Endometrium (tissue), 2 donors: ENCODE results near the gene RNF32.
"Not testable (repeated sequence)": the region's sequence is repeated elsewhere in the genome, so short reads cannot be mapped to it uniquely, and the experiment has no call there.

Experiments
- FAIRE-seq: peaks from 2 replicates; lab custom pipeline; 2012; peaks lifted over from hg19 to GRCh38; lab: Jason Lieb, UNC
- donor health status: control.
- donor health status: control.

The RNF32 gene

DNA sequence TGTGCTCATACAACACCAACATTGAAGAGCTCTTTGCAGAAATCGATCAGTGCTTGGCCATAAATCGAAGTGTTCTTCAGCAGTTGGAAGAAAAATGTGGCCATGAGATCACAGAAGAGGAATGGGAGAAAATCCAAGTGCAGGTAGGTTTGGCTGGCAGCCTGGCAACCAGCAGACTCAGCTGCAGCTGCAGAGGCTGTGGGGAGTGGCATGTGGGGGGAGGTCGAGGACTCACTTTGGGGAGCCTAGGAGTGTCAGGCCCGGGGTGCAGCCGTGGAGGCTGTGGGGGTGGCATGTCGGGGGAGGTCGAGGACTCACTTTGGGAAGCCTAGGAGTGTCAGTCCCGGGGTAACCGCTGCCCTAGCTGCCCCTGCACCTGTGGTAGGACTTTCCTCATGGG, 35.1 kb downstream of the RNF32 start:
- no peak for FAIRE-seq

DNA sequence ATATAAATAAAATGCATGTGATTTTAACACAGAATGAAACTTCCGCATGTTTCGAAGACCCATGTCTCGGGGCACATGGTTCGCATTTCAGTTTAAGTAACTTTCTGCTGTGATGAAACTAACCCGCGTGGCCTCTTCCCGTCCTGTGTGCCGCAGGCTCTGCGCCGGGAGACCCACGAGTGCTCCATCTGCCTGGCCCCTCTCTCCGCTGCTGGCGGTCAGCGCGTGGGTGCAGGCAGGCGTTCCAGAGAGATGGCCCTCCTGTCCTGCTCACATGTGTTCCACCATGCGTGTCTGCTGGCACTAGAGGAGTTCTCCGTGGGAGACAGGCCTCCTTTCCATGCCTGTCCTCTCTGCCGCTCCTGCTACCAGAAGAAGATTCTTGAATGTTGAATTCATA, 35.7 kb downstream of the RNF32 start:
- no peak for FAIRE-seq

DNA sequence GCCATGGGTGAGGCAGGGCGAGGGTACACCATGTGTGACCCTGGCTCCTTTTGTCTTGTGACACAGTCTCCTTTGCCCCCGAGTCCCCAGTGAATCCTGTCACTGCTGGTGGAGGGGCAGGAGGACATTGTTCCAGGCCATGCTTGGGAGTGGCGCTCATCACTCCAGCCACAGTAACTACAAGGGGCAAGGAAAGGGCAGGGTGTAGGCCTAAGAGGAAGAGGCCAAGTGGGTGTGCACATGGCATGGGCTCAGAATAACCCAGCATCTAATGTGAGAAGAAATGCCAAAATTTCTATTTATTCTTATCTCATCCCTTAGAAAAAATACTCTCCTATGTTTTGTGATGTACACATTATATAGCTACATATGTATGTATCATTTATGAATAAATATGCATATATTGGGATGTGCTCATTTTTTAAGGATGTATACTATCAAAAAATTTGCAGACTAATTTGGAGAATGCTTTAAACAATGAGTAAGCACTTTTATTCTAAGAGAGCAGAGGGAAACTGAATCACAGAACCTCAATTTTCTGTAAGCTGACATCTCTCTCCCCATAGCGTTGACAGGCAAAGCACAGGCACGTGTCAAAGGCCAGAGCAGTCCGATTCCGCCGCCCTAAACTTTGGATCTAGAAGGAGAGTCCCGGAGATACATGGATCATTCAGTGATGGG, 36.9 kb downstream of the RNF32 start:
- no peak for FAIRE-seq

DNA sequence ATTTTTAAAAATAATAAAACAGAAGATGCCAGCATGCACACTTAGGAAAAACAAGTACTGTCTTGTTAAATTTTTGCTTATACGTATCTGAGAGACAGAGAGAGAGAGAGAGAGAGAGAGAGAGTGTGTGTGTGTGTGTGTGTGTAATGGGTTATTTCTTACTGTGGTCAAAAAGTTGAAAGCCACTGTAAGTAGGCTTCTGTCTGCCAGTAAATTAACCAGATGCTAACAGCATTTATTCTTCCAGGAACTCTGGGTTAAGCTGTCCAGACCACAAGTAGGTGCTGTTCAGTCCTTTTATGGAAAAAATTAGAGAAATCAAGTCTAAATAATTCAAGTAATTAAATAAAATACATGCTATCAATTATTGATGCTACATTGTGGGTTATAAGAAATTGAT, 39.7 kb downstream of the RNF32 start:
- no peak for FAIRE-seq

DNA sequence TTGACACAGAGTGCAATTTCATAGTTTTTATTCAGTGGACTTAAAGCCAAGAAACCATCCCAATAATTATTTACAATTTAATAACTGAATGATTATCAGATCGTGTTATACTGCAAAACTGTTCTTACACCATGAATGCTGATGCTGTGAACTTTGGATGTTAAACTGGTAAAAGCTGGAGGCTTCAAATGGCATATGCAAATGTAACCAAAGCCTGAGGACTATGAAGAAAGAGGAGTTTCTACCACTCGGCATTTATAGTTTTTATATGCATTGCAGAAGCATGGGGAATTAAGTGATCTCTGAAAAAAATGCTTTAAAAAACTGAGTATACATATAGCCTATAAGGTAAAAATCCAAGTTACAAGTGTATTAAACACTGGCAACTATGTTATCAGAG, 42.4 kb downstream of the RNF32 start:
- no peak for FAIRE-seq

DNA sequence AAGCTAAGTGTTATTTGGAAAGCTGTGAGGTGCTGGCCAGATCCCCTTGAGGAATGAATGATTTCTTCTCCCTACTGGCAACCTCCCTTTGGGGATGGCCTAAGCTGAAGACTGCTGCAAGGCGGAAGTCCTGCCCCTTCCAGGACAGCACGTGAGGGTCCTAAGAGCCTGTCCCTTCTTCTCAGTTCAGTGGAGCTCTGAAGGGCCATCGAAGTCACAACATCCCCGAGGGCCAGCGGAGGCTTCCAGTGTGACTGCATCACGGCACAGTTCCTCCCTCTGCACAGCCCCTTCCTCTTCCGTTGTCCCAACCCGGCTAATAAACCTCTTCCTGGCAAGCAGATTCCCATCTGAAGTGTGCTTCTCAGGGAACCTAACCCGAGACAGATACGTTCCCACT, 43.7 kb downstream of the RNF32 start:
- FAIRE-seq = no peak

DNA sequence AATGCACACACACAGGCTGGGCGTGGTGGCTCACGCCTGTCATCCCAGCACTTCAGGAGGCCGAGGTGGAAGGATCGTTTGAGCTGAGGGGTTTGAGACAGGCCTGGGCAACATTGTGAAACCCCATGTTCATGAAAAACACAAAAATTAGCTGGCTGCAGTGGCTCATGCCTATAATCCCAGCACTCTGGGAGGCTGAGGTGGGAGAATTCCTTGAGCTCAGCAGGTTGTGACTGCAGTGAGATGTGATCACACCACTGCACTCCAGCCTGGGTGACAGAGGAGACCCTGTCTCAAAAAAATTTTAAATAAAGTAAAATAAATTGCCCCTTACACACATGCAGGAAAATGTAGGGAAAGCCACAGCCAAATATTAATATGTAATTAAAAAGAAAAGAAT, 44.1 kb downstream of the RNF32 start:
- FAIRE-seq = no peak

DNA sequence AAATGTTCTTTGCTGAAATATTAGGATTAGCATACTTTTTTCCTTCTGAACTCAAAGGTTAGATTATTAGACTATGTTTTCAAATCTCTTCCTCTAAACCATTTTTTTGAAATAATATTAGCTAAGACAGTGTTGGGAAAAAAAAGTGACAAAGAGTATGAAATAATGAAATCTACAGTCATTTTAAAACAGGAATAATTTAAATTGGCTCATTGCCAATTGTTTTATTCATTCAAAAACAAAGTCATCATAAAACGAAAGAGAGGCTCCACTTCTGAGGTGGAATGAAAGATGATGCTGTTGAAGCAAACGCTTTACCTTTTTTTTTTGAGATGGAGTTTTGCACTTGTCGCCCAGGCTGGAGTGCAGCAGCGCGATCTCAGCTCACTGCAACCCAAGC, 51.2 kb downstream of the RNF32 start:
- no peak for FAIRE-seq

DNA sequence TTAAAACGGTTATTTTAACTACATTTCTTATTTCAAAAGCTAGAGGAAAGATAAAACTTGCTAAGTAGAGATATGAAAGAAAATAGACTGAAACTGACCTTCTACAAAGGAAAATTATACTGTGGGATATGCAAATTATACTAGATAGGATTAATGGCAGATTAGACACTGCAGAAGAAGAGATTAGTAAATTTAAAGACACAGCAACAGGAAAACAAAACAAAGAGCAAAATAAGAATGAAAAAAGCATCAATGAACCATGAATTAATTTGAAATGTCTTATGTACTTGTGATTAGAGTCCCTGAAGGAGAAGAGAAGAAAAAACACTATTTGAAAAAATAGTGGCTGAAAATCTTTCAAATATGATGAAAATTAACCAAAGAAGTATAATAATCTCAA, 52.3 kb downstream of the RNF32 start:
- no peak for FAIRE-seq

DNA sequence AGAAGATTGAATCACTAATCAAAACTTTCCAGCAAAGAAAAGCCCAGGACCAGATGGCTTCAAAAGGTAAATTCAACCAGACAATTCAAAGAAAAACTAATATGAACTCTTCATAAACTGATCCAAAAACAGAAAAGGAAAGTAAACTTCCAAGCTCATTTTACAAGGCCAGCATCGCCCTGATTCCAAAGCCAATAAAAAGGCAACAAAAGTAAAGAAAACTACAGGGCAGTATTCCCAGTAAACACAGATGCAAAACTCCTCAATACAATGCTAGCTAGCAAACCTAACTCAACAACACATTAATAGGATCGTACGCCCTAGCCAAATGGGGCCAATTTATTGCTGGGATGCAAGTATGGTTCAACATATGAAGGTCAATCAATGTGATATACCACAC, 53.1 kb downstream of the RNF32 start:
- FAIRE-seq = no peak

DNA sequence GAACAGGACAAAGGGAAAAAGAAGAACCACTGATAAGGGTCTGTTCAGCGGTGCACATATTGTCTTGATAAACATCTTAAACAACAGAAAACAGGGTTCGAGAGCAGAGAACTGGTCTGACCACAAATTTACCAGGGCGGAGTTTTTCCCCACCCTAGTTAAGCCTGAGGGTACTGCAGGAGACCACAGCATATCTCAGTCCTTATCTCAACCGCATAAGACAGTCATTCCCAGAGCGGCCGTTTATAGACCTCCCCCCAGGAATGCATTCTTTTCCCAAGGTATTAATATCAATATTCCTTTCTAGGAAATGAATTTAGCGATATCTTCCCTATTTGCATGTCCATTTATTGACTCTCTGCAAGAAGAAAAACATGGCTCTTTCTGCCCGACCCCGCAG, 56.7 kb downstream of the RNF32 start:
- not testable (repeated sequence) for FAIRE-seq

DNA sequence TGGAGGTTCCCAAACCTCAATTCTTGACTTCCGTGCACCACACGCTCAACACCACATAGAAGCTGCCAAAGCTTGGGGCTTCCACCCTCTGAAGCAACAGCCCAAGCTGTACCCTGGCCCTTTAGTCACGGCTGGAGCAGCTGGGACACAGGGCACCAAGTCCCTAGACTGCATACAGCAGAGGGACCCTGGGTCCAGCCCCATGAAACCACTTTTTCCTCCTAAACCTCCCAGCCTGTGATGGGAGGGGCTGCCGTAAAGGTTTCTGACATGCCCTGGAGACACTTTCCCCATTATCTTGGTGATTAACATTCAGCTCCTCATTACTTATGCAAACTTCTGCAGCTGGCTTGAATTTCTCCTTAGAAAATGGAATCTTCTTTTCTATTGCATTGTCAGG, 57.9 kb downstream of the RNF32 start:
- not testable (repeated sequence) for FAIRE-seq

DNA sequence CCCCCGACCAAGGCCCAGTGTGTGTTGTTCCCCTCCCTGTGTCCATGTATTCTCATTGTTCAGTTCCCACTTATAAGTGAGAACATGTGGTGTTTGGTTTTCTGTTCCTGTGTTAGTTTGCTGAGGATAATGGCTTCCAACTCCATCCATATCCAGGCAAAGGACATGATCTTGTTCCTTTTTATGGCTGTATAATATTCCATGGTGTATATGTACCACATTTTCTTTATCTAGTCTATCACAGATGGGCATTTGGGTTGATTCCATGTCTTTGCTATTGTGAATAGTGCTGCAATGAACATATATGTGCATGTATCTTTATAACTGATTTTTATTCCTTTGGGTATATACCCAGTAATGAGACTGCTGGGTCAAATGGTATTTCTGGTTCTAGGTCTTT, 61.2 kb downstream of the RNF32 start:
- FAIRE-seq = not testable (repeated sequence)

DNA sequence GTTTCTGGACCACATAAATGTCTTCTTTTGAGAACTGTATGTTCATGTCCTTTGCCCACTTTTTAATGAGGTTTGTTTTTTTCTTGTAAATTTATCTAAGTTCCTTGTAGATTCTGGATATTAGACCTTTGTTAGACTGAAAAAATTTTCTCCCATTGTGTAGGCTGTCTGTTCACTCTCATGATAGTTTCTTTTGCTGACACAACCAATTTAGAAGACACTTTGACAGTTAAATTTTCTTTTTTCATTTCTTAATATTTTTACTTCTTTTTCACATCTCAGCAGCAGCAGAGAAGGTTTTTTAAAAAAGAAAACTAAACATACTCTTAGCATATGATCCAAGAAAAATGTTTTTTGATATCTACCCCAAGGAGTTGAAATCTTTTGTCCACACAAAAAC, 61.8 kb downstream of the RNF32 start:
- FAIRE-seq = no peak

DNA sequence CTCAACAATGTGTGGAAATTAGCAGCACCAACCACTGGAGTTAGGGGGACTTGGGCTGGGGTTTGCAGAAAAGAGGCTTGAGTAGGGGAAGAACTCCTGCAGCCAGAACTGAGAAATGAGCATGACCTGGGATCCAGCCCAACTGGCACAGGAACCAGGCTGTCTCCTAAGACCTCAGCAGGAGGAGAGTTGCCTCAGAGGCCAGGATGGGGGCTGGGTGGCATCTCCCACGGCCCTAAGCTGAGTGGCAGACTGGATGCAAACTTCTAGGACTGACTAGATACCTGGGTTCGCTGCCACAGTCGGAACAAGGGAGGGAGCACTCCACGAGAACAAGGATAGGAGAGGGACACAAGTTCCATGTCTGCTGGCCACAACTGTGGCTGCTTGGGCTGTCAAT, 62.6 kb downstream of the RNF32 start:
- FAIRE-seq = no peak

DNA sequence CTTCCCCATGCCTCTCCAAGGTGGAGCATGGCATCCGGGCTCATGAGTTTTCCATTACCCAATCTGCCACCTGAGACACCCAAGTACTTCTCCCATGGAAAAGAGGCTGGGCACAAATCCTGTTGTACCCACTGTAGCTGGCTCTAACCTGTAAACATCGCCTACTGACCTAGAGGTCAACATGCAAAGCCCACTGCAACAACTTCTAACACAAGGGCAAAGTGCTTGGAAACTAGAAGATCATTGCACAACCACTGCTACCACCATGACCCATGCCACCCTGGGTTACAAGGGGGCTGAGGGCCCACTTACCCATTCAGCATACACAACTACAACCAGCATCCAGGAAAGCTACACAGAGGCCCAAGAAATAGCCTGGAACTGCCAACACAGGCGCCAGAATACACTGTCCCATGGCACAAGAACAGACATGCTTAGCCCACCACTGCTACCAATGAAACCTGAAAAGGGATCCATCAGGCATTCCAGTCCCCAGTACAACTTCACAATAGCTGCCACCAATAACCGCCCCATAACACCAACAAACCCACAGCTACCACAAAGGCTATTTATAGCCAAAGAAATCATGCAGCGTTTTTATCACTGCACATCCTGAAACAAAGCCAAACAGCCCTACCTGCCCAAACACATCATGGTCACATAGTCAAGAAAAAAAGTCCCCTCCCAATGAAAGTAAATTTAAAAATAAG, 63.4 kb downstream of the RNF32 start:
- no peak for FAIRE-seq

DNA sequence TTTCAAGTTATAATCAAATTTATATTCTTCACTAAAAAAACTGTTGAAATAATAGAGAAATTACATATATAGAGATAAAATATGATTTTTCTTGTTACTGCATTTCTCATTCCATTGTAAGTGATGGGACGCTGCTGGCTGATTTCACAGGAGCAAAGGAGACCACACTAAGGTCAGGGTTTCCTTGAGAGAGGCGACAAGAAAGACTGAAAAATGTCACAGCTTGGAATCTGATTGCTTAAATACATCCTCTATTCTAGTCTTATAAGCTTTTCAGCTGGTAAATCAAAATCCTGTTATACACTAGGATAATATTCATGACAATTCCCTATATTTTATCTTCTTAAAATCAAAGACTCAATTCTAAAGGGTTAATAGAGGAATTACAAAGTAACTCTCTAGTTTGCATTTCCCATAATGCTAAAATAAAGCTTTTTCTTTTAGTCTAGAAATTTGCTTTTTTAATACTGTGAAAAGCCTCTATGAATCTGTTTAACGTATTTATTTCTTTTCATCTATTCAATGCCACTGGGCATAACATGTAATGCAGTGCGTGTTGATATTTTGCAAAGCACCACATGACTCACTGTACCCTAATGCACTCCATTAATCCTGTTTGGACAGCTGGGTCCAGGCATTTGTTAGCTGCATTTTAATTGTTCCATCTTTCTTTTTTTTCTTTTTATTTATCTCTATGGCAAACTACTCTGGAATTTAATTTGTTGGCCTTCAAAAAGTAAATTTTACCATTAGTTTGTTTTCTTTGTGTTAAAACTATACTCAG, 81.7 kb downstream of the RNF32 start:
- FAIRE-seq = no peak

DNA sequence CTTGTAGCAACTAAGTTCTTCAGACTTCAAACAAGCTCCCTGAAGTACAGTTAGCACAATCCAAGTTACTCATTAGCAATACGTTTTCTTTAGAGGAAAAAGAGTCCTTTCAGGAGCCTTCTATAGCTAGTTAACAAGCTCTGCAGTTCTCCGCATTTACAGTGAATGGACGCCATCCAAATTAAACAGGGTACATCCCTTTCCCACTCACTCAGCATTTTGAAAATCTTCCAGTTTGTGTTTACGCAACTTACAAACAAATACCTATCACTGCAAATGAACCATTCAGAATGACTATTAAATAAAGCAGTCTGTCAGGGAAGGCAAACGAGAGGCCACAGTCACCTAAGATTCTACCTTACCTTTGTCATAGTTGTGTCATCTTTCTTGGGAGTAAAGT, 84.5 kb downstream of the RNF32 start:
- no peak for FAIRE-seq

DNA sequence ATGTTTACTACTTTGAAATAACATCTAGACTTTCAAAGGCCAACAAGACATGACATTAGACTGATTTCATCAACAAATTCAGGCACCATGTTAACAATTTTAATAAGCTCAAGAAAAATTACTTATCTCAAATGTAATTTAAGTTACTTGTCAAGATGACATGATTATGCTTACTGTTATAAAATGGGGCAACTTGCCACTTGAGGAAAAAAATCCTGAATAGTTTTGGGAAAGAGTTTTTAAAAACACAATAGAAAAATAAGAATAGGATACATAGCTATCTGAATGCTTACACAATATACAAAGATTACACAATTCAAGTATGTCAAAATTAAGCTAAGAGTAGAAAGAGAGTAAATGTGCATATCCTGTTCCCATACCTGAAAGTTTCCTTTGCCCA, 85.4 kb downstream of the RNF32 start:
- peak; percentile 61 for FAIRE-seq
